Right lobe of liver (tissue), 4 donors: Measurements from ENCODE around the gene DIPK1A.

ENCODE experiments used
- CTCF ChIP-seq, 4 donors: fragments of 200-600 bp in 3 of 4; fragments of 450-650 bp in 1 of 4; IDR thresholded peaks; one replicate each; pipeline versions ENCODE4 v1.5.1 to v1.8.0; 2016 to 2022; ENCODE audit warnings: antibody characterized with exemption in 4 of 4, mild to moderate bottlenecking in 2 of 4
- POLR2A ChIP-seq: fragments of 450-650 bp; IDR thresholded peaks from one replicate; pipeline ENCODE4 v1.6.1; 2017; ENCODE audit warnings: antibody characterized with exemption, mild to moderate bottlenecking
- donor health status: DM: no; HTN: no; CAD: no.
- donor health status: DM: no; HTN: no; CAD: no.
- donor health status: DM: no; HTN: yes; CAD: no.

GRCh38 chr1:92837062-92837461, 124.2 kb downstream of the DIPK1A start:
- TF ChIP-seq CTCF (IDR thresholded peaks at IDR 0.05): no peak
- TF ChIP-seq POLR2A: no peak
